ENCODE measurements around the gene PITPNC1. TPM values are rescaled to one million over a fixed set of nuclear protein-coding genes. Genes with fewer than 3 reads are reported as not detected.
"Not testable (repeated sequence)": the region's sequence is repeated elsewhere in the genome, so short reads cannot be mapped to it uniquely, and the experiment has no call there.

PITPNC1 gene
- total RNA-seq, 1 experiment from 2014 or later, result 20.8 TPM

DNA sequence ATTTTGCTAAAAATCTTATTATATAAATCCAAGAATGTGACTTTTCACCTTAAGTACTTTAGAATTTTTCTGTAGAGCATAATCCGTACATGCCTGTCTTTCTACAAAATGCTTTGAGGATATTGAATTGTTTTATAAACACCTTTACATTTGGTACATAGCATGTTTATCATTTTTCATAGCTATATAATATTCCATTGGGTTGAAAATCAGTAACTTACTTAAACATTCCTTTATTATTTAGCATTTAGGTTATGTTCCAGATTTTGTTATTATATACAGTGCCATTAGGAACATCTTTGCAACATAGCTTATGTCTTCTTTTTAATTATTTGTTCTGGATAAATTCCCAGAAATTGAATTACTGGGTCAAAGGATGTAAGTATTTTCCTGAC lies 323.6 kb downstream of the PITPNC1 start:
- in situ Hi-C loops (cut with HindIII; ENCODE audit: low pct_unique_long_range_greater_than_20kb, low sequenced_read_pairs), result no loop called here
- H3K9me3 ChIP-seq (ENCODE audit: control insufficient read depth, insufficient read depth, low read depth, low read length), result no peaks in the 10 kb centered on the region
- H3K4me3 ChIP-seq (ENCODE audit: low read depth in 2 of 2, low read length in 2 of 2), result no peak overlapping the region
- ChIA-PET POLR2A (no interaction called here), CTCF (interaction anchor here (0.6 kb wide), 1 partner anchor 96 kb away, joined by 3 read pairs; no protein-coding TSS in a partner anchor)
- H3K4me1 ChIP-seq (ENCODE audit: control insufficient read depth, insufficient read depth, low read length), result no peaks in the 10 kb centered on the region
- H3K36me3 ChIP-seq (ENCODE audit: control insufficient read depth, insufficient read depth, low read length), result no peaks in the 10 kb centered on the region
- TF ChIP-seq REST (IDR thresholded peaks at IDR 0.05; ENCODE audit: insufficient read depth in 1 of 2, low read depth in 2 of 2, low read length in 1 of 2) (no peak), CTCF (IDR thresholded peaks at IDR 0.05) (no peak), SIN3A (IDR thresholded peaks at IDR 0.05; ENCODE audit: borderline replicate concordance, insufficient read depth, low read depth, low read length) (no peak), POLR2AphosphoS5 (IDR thresholded peaks at IDR 0.05; ENCODE audit: low read depth, low read length) (no peak), TCF7L2 (IDR thresholded peaks at IDR 0.05; ENCODE audit: low read depth, low read length) (no peak)
- no peak for DNase-seq (ENCODE audit: low read depth, low spot score)
- intact Hi-C loops (cut with micrococcal nuclease; ENCODE audit: unreplicated experiment), result no loop called here
- no TSS peak for BruUV-seq (replicated peaks)
- no peak overlapping the region for H3K27ac ChIP-seq (ENCODE audit: low read length)
- no peaks in the 10 kb centered on the region for H3K27me3 ChIP-seq (ENCODE audit: control insufficient read depth, insufficient read depth, low read length)
- no peak for ATAC-seq

DNA sequence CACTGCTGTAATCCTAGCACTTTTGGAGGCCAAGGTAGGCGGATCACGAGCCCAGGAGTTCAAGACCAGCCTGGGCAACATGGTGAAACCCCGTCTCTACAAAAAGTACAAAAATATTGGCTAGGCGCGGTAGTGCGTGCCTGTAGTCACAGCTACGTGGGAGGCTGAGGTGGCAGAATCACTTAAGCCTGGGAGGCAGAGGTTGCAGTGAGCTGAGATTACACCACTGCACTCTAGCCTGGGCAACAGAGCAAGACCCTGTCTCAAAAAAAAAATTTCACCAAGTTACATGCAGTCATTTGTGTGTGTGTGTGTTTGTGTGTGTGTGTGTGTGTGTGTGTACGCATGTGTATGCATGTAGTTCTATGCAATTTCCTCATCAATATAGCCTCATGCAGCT lies 325.8 kb downstream of the PITPNC1 start:
- H3K4me1 ChIP-seq (ENCODE audit: control insufficient read depth, insufficient read depth, low read length); H3K4me3 ChIP-seq (ENCODE audit: low read depth in 2 of 2, low read length in 2 of 2); intact Hi-C loops (cut with micrococcal nuclease; ENCODE audit: unreplicated experiment); ATAC-seq; in situ Hi-C loops (cut with HindIII; ENCODE audit: low pct_unique_long_range_greater_than_20kb, low sequenced_read_pairs); H3K9me3 ChIP-seq (ENCODE audit: control insufficient read depth, insufficient read depth, low read depth, low read length); POLR2A ChIA-PET; BruUV-seq (replicated peaks); CTCF ChIA-PET; H3K27me3 ChIP-seq (ENCODE audit: control insufficient read depth, insufficient read depth, low read length); H3K36me3 ChIP-seq (ENCODE audit: control insufficient read depth, insufficient read depth, low read length); H3K27ac ChIP-seq (ENCODE audit: low read length); DNase-seq (ENCODE audit: low read depth, low spot score): not testable (repeated sequence)

DNA sequence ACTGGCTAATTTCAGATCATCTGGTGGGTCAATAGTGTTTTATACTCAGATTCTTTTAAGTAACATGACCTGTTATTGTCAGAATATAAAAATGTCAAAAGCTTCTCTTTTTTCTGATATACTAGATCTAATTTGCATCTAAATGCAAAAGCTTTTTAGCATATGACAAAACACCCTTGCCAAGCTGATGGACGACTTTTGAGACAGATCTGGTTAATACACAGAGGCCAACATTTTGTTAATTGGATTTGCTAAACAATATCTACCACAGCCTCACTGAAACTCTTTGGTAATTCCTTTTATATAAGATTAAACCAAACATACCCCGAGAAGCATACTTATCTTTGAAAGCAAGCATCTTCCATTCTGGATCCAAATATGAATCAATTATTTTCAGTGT lies 330.4 kb downstream of the PITPNC1 start:
- in situ Hi-C loops (cut with HindIII; ENCODE audit: low pct_unique_long_range_greater_than_20kb, low sequenced_read_pairs), result no loop called here
- CTCF ChIA-PET, result interaction anchor here (0.6 kb wide), 1 partner anchor 309 kb away, joined by 5 read pairs; no protein-coding TSS in a partner anchor

More for the DNA sequence above, 330.4 kb downstream of the PITPNC1 start:
- POLR2A ChIA-PET, result no interaction called here
- BruUV-seq (replicated peaks), result no TSS peak
- no peaks in the 10 kb centered on the region for H3K27me3 ChIP-seq (ENCODE audit: control insufficient read depth, insufficient read depth, low read length)
- DNase-seq (ENCODE audit: low read depth, low spot score), result no peak
- no peak overlapping the region for H3K4me3 ChIP-seq (ENCODE audit: low read depth in 2 of 2, low read length in 2 of 2)
- no peak for TF ChIP-seq SIN3A (IDR thresholded peaks at IDR 0.05; ENCODE audit: borderline replicate concordance, insufficient read depth, low read depth, low read length)
- TF ChIP-seq POLR2AphosphoS5 (IDR thresholded peaks at IDR 0.05; ENCODE audit: low read depth, low read length), result no peak
- TF ChIP-seq CTCF (IDR thresholded peaks at IDR 0.05), result no peak
- no peak for TF ChIP-seq TCF7L2 (IDR thresholded peaks at IDR 0.05; ENCODE audit: low read depth, low read length)
- TF ChIP-seq REST (IDR thresholded peaks at IDR 0.05; ENCODE audit: insufficient read depth in 1 of 2, low read depth in 2 of 2, low read length in 1 of 2), result no peak
- no peaks in the 10 kb centered on the region for H3K4me1 ChIP-seq (ENCODE audit: control insufficient read depth, insufficient read depth, low read length)
- ATAC-seq, result no peak
- H3K36me3 ChIP-seq (ENCODE audit: control insufficient read depth, insufficient read depth, low read length), result no peaks in the 10 kb centered on the region
- intact Hi-C loops (cut with micrococcal nuclease; ENCODE audit: unreplicated experiment), result no loop called here
- no peak overlapping the region for H3K27ac ChIP-seq (ENCODE audit: low read length)
- no peaks in the 10 kb centered on the region for H3K9me3 ChIP-seq (ENCODE audit: control insufficient read depth, insufficient read depth, low read depth, low read length)

Measured in Panc1 (cell line).